ENCODE measurements around the gene CHRDL1.
"Not testable (repeated sequence)": the region's sequence is repeated elsewhere in the genome, so short reads cannot be mapped to it uniquely, and the experiment has no call there.

Gene CHRDL1

DNA sequence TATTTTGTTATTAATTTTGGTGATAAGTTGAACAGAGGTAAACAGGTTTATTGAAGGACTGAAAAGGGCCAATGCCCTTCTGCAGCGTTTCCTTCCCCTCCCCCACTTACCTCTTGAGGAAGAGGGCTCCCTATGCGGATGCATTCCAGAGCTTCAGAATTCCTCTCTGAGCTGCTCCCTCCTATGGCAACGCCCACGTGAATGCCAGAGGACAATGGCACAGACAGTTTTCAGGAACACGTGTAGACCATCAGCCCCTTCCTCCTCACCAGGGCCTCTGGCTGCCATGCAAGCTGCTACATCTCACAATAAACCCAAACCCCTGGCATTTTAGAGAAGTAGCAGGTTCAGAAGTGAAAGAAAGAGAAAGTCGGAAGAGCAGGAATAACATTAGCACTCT, 127.9 kb downstream of the CHRDL1 start:
- H3K4me3 ChIP-seq (ENCODE audit: low read length) = no peak overlapping the region
- no peaks in the 10 kb centered on the region for H3K27me3 ChIP-seq (ENCODE audit: control insufficient read depth, insufficient read depth, low read length)
- no CpG with 5 or more reads among the region's 6 CpGs for WGBS (ENCODE audit: insufficient coverage, insufficient read length)
- peak; percentile 48 for DNase-seq (ENCODE audit: low read depth, low spot score)
- no peaks in the 10 kb centered on the region for H3K36me3 ChIP-seq (ENCODE audit: control insufficient read depth, insufficient read depth, low read length)
- H3K27ac ChIP-seq (ENCODE audit: low read length) = no peak overlapping the region
- no peaks in the 10 kb centered on the region for H3K4me1 ChIP-seq (ENCODE audit: control insufficient read depth, insufficient read depth, low read length)
- no peaks in the 10 kb centered on the region for H3K9me3 ChIP-seq (ENCODE audit: control insufficient read depth, insufficient read depth, low read length)

DNA sequence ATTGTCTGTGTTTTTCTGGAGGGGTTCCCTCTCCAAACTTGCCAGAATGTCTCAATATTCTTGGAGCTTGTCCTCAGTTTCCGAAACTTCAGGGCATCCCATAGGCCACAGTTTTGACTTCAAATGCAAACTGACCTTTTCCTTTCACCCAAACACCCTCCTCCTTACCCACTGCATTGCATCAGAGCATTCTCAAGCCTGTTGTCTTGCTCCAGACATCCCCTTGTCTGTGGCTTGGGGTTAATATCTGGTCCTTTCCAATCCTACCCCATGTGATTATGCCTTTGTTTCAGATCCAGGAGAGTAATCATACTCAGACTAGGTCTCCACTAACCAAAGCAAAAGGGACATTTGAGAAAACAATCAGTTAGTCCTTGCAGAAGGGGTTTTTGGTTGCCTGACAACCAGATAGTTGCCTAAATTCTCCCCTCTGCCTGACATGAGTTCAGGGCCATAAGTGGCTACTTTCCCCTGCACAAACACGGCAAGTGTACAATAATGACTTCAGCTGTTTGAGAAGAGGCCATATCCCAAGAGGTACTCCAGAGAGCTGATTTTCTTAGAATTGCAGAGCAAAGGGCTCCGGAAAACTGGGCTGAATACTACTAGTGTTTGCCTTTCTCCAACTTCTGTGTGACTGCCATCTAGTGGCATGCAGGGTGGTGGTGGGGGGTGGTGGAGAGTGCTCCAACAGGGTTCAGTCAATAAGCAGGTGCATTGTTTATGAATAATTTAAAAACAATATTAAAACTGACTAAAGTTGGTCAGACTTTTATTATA, 130.2 kb downstream of the CHRDL1 start:
- Histone ChIP-seq H3K27ac (ENCODE audit: low read length) (no peak overlapping the region), H3K9me3 (ENCODE audit: control insufficient read depth, insufficient read depth, low read length) (no peaks in the 10 kb centered on the region), H3K4me3 (ENCODE audit: low read length) (no peak overlapping the region), H3K27me3 (ENCODE audit: control insufficient read depth, insufficient read depth, low read length) (no peaks in the 10 kb centered on the region), H3K36me3 (ENCODE audit: control insufficient read depth, insufficient read depth, low read length) (no peaks in the 10 kb centered on the region), H3K4me1 (ENCODE audit: control insufficient read depth, insufficient read depth, low read length) (no peaks in the 10 kb centered on the region)
- no peak for DNase-seq (ENCODE audit: low read depth, low spot score)
- WGBS (ENCODE audit: insufficient coverage, insufficient read length) = no CpG with 5 or more reads among the region's 3 CpGs

DNA sequence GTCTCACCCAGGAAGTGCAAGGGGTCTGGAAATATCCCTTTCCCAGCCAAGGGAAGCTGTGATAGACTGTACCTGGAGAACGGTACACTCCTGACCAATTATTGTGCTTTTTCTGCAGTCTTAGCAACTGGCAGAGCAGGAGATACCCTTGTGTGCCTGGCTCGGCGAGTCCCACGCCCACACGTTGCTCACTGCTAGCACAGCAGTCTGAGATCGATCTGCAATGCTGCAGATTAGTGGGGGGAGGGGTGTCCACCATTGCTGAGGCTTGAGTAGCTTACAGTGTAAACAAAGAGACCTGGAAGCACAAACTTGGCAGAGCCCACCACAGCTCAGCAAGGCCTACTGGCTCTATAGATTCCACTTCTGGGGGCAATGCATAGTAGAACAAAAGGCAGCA, 138.5 kb downstream of the CHRDL1 start:
- Histone ChIP-seq H3K36me3 (ENCODE audit: control insufficient read depth, insufficient read depth, low read length) (no peaks in the 10 kb centered on the region), H3K27me3 (ENCODE audit: control insufficient read depth, insufficient read depth, low read length) (no peaks in the 10 kb centered on the region), H3K9me3 (ENCODE audit: control insufficient read depth, insufficient read depth, low read length) (no peaks in the 10 kb centered on the region), H3K27ac (ENCODE audit: low read length) (no peak overlapping the region), H3K4me3 (ENCODE audit: low read length) (no peak overlapping the region), H3K4me1 (ENCODE audit: control insufficient read depth, insufficient read depth, low read length) (no peaks in the 10 kb centered on the region)
- no peak for DNase-seq (ENCODE audit: low read depth, low spot score)
- WGBS (ENCODE audit: insufficient coverage, insufficient read length) = no CpG with 5 or more reads among the region's 6 CpGs

DNA sequence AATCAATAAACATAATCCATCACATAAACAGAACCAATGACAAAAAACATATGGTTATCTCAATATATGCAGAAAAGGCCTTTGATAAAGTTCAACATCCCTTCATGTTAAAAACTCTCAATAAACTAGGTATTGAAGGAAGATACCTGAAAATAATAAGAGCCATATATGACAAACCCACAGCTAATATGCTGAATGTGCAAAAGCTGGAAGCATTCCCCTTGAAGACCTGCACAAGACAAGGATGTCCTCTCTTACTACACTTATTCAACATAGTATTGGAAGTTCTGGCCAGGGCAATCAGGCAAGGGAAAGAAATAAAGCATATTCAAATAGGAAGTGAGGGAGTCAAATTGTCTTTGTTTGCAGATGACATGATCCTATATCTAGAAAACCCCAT, 141.3 kb downstream of the CHRDL1 start:
- not testable (repeated sequence) for H3K9me3 ChIP-seq (ENCODE audit: control insufficient read depth, insufficient read depth, low read length); H3K27ac ChIP-seq (ENCODE audit: low read length); H3K36me3 ChIP-seq (ENCODE audit: control insufficient read depth, insufficient read depth, low read length); H3K27me3 ChIP-seq (ENCODE audit: control insufficient read depth, insufficient read depth, low read length); H3K4me3 ChIP-seq (ENCODE audit: low read length); H3K4me1 ChIP-seq (ENCODE audit: control insufficient read depth, insufficient read depth, low read length); DNase-seq (ENCODE audit: low read depth, low spot score)

DNA sequence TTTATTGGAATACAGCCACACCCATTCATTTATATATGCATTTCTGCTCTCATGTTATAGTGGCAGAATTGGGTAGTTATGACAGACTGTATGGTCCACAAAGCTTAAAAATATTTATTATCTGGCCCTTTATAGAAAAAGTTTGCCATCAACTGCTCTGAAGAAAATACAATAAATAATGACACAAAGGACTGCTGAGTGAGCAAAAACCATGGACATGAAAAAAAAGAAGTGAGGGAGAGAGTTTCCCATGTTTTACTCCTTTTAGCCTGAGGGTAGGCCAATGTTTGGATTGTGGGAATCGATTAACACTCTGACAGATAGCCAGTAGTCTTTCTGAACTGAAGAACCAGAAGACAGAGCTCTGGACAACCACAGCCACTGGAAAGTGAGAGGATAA, 149.2 kb downstream of the CHRDL1 start:
- Histone ChIP-seq H3K36me3 (ENCODE audit: control insufficient read depth, insufficient read depth, low read length) (no peaks in the 10 kb centered on the region), H3K27ac (ENCODE audit: low read length) (no peak overlapping the region), H3K4me3 (ENCODE audit: low read length) (no peak overlapping the region), H3K4me1 (ENCODE audit: control insufficient read depth, insufficient read depth, low read length) (no peaks in the 10 kb centered on the region), H3K9me3 (ENCODE audit: control insufficient read depth, insufficient read depth, low read length) (no peaks in the 10 kb centered on the region), H3K27me3 (ENCODE audit: control insufficient read depth, insufficient read depth, low read length) (no peaks in the 10 kb centered on the region)
- DNase-seq (ENCODE audit: low read depth, low spot score) = no peak
- no CpG with 5 or more reads among the region's 1 CpG for WGBS (ENCODE audit: insufficient coverage, insufficient read length)

Measured in iPS DF 6.9 (cell line).